GM12878 (cell line): ENCODE results near the gene PPFIA3. TPM values are rescaled to one million over a fixed set of nuclear protein-coding genes. Genes with fewer than 3 reads are reported as not detected.

Experiments
- ATAC-seq: fragments of 200-7000 bp; cut with Tn5 transposase; 3 replicates; pipeline ENCODE4 v1.9.1; 2020; ENCODE audit warnings: mild to moderate bottlenecking, moderate library complexity
- BruUV-seq: library from RNA; stranded (reverse); fragments of 400-500 nt; replicated peaks from 2 replicates; lab custom pipeline; 2021; lab: Mats Ljungman, UMichigan
- CTCF ChIA-PET: fragments of 300-600 bp; sonication (Branson Sonifier 250); formaldehyde crosslinking; extraction: SDS; loops from one replicate; lab custom pipeline; 2021; ENCODE audit warnings: inconsistent platforms; lab: Yijun Ruan, JAX
- POLR2A ChIA-PET: fragments of 350-600 bp; formaldehyde crosslinking; extraction: SDS; loops from one replicate; lab custom pipeline; 2021; ENCODE audit warnings: inconsistent platforms; lab: Charles Lee
- RAD21 ChIA-PET: fragments of 300-600 bp; sonication (Branson Sonifier 250); formaldehyde crosslinking; loops from one replicate; lab custom pipeline; 2023; ENCODE audit warnings: antibody characterized with exemption; ENCODE audit not compliant: unreplicated experiment; lab: Charles Lee
- SMC1A ChIA-PET: fragments of 300-600 bp; sonication (Branson Sonifier 250); formaldehyde crosslinking; loops from one replicate; lab custom pipeline; 2023; ENCODE audit not compliant: unreplicated experiment, uncharacterized antibody; lab: Charles Lee
- DNase-seq: peaks from one replicate; pipeline ENCODE4 v3.0.0-alpha.2; 2011; ENCODE audit warnings: low read depth, low spot score
- FAIRE-seq: peaks from 3 replicates; lab custom pipeline; 2011; peaks lifted over from hg19 to GRCh38; lab: Jason Lieb, UNC
- H2AFZ ChIP-seq: 2 replicates; pipeline ENCODE4 v1.6.0; 2011; ENCODE audit warnings: low read depth, low read length, control low read depth; ENCODE audit not compliant: control insufficient read depth
- H3K27ac ChIP-seq: 2 replicates; pipeline ENCODE4 v1.5.1; 2011; ENCODE audit warnings: control low read depth; ENCODE audit not compliant: control insufficient read depth, insufficient read depth
- H3K27me3 ChIP-seq, 2 experiments: replicated peaks in 1 of 2; 2 replicates each; pipeline versions ENCODE4 v1.6.0 to v1.6.1; 2011; ENCODE audit warnings: low read length in 1 of 2; ENCODE audit not compliant: control insufficient read depth in 2 of 2, insufficient read depth in 2 of 2
- H3K36me3 ChIP-seq, 2 experiments: 2 replicates each; pipeline ENCODE4 v1.5.1; 2011; ENCODE audit warnings: low read length in 1 of 2; ENCODE audit not compliant: control insufficient read depth in 2 of 2, insufficient read depth in 2 of 2
- H3K4me1 ChIP-seq: 2 replicates; pipeline ENCODE4 v1.6.1; 2011; ENCODE audit warnings: mild to moderate bottlenecking, low read length, moderate library complexity, mixed read lengths; ENCODE audit not compliant: control insufficient read depth, insufficient read depth
- H3K4me2 ChIP-seq: 2 replicates; pipeline ENCODE4 v1.6.0; 2011; ENCODE audit warnings: control low read depth; ENCODE audit not compliant: control insufficient read depth, insufficient read depth
- H3K4me3 ChIP-seq: fragments of 200-600 bp; sonication (generic); 2 replicates; pipeline ENCODE4 v1.5.1; 2016
- H3K79me2 ChIP-seq: 2 replicates; pipeline ENCODE4 v1.6.0; 2011; ENCODE audit warnings: low read length; ENCODE audit not compliant: control insufficient read depth, insufficient read depth
- H3K9ac ChIP-seq: 2 replicates; pipeline ENCODE4 v1.8.0; 2011; ENCODE audit warnings: low read length, control low read depth, mixed read lengths; ENCODE audit not compliant: control insufficient read depth, insufficient read depth
- H3K9me3 ChIP-seq: replicated peaks from 3 replicates; pipeline ENCODE4 v1.5.1; 2011; ENCODE audit warnings: mild to moderate bottlenecking, low read length; ENCODE audit not compliant: control insufficient read depth, insufficient read depth
- H4K20me1 ChIP-seq: 2 replicates; pipeline ENCODE4 v1.6.0; 2011; ENCODE audit not compliant: control insufficient read depth, insufficient read depth
- ATF3 ChIP-seq: IDR thresholded peaks from 2 replicates; pipeline ENCODE4 v1.6.1; 2011; ENCODE audit warnings: low read depth, mild to moderate bottlenecking, low read length, moderate library complexity, borderline replicate concordance; ENCODE audit errors: extremely low read depth
- BACH1 ChIP-seq: fragments of 450-650 bp; IDR thresholded peaks from 2 replicates; pipeline ENCODE4 v1.6.1; 2017; ENCODE audit warnings: mild to moderate bottlenecking, borderline replicate concordance
- IKZF1 ChIP-seq: fragments of 450-650 bp; conservative IDR thresholded peaks from 2 replicates; pipeline ENCODE4 v1.6.1; 2017; ENCODE audit warnings: antibody characterized with exemption, mild to moderate bottlenecking
- LARP7 ChIP-seq: fragments of 450-650 bp; IDR thresholded peaks from 2 replicates; pipeline ENCODE4 v1.6.1; 2017; ENCODE audit warnings: mild to moderate bottlenecking
- PAX5 ChIP-seq: IDR thresholded peaks from 2 replicates; pipeline ENCODE4 v1.6.1; 2011; ENCODE audit warnings: low read depth, low read length, borderline replicate concordance
- POLR2A ChIP-seq: IDR thresholded peaks from 2 replicates; pipeline ENCODE4 v1.6.1; 2011; ENCODE audit warnings: low read depth, mild to moderate bottlenecking, low read length
- RAD21 ChIP-seq: IDR thresholded peaks from 2 replicates; pipeline ENCODE4 v1.6.1; 2011; ENCODE audit warnings: mild to moderate bottlenecking, low read depth, low read length, moderate library complexity; ENCODE audit not compliant: insufficient read depth
- RUNX3 ChIP-seq: IDR thresholded peaks from 2 replicates; pipeline ENCODE4 v1.6.1; 2012; ENCODE audit warnings: low read length, inconsistent platforms
- SIN3A ChIP-seq: IDR thresholded peaks from 2 replicates; pipeline ENCODE4 v1.6.1; 2012; ENCODE audit warnings: low read depth, low read length, improper control_type of control experiment
- SMARCA5 ChIP-seq: fragments of 450-650 bp; IDR thresholded peaks from 2 replicates; pipeline ENCODE4 v1.6.1; 2017; ENCODE audit warnings: mild to moderate bottlenecking
- SMC3 ChIP-seq: IDR thresholded peaks from 2 replicates; pipeline ENCODE4 v1.6.1; 2011; ENCODE audit warnings: low read length, improper control_type of control experiment, borderline replicate concordance
- STAT1 ChIP-seq: fragments of 450-650 bp; conservative IDR thresholded peaks from 2 replicates; pipeline ENCODE4 v1.6.1; 2014; ENCODE audit warnings: antibody characterized with exemption, mild to moderate bottlenecking
- TAF1 ChIP-seq: IDR thresholded peaks from 2 replicates; pipeline ENCODE4 v1.6.1; 2011; ENCODE audit warnings: mild to moderate bottlenecking, low read depth, low read length, borderline replicate concordance
- TARDBP ChIP-seq: IDR thresholded peaks from 2 replicates; pipeline ENCODE4 v1.6.1; 2016; ENCODE audit warnings: borderline replicate concordance
- WRNIP1 ChIP-seq: IDR thresholded peaks from 2 replicates; pipeline ENCODE4 v1.6.1; 2011; ENCODE audit warnings: low read depth, low read length, improper control_type of control experiment, borderline replicate concordance
- ZBED1 ChIP-seq: IDR thresholded peaks from 2 replicates; pipeline ENCODE4 v1.6.1; 2016; ENCODE audit warnings: borderline replicate concordance
- WGBS: methylation state at CpG from one replicate; pipeline ENCODE4 v1.1.6; 2016; ENCODE audit warnings: low lambda C conversion rate; ENCODE audit not compliant: insufficient replicate concordance, insufficient coverage; ENCODE audit errors: missing lambda C conversion rate; 5-methylcytosine and 5-hydroxymethylcytosine counted together
- in situ Hi-C: fragments of 300-500 bp; cut with MboI; formaldehyde crosslinking; loops from 9 replicates; pipeline ENCODE4 v1.14.3; 2018; ENCODE audit warnings: mixed read lengths
- intact Hi-C: fragments of 100-400 bp; cut with micrococcal nuclease; formaldehyde crosslinking; loops from one replicate; pipeline ENCODE4 v1.14.2; 2022; ENCODE audit not compliant: unreplicated experiment
- polyA plus RNA-seq, 11 experiments: library from polyadenylated mRNA; depleted of rRNA in 4 of 11; unstranded in 6 of 11; stranded (reverse) in 5 of 11; fragments of >200 nt; fragmentation: Nextera tagmentation in 4 of 11; fragmentation: Illumina TruSeq in 1 of 11; extraction: Ambion mirVana in 4 of 11; extraction: Trizol in 1 of 11; gene quantifications; 1 replicate in 1 of 11; 2 replicates in 10 of 11; pipeline versions ENCODE4 v1.2.1 to v1.2.3, GENCODE V29; 2011 to 2016; ENCODE audit warnings: inconsistent platforms in 2 of 11, missing spikeins in 2 of 11, low read depth in 1 of 11
- total RNA-seq, 4 experiments: library from RNA; depleted of rRNA in 3 of 4; stranded (reverse); fragments of >200 nt in 3 of 4; fragmentation: Illumina TruSeq in 1 of 4; extraction: Trizol in 1 of 4; gene quantifications; 2 replicates each; pipeline versions ENCODE4 v1.2.1 to v1.2.3, GENCODE V29; 2013 to 2021

The PPFIA3 gene
- total and polyA plus RNA-seq, 10 of the 15 experiments (the other 5 are each of a cell fraction or from before 2014, with no cell fraction given): 0.11 to 1.7 (median 0.73) TPM; not detected in 3

GRCh38 chr19:49107625-49108459 lies 11.5 kb upstream of the PPFIA3 start:
- Histone ChIP-seq H3K9me3 (no peaks in the 10 kb centered on the region), H3K9ac (no peak overlapping the region), H3K4me1 (no peaks in the 10 kb centered on the region), H3K79me2 (no peaks in the 10 kb centered on the region), H3K27me3 (no peaks in the 10 kb centered on the region), H2AFZ (no peak overlapping the region), H3K27ac (no peak overlapping the region), H4K20me1 (no peaks in the 10 kb centered on the region), H3K36me3 (peaks cover 7 to 41% of the 10 kb centered on the region in 2 experiments), H3K4me2 (no peak overlapping the region), H3K4me3 (no peak overlapping the region)
- 0 out of 2 replicates have a peak, but pooled peaks have one; percentile 18 for TF ChIP-seq IKZF1
- TF ChIP-seq POLR2A: peak; percentile 44; the same call in 1 of the 2 replicates
- TF ChIP-seq WRNIP1: no peak
- no peak for TF ChIP-seq ATF3
- no peak for TF ChIP-seq STAT1
- RAD21 ChIA-PET: no interaction called here
- no peak for DNase-seq
- intact Hi-C loops: no loop called here
- CTCF ChIA-PET: interaction anchor here (1.0 kb wide), 1 partner anchor 91 kb away, joined by 3 read pairs; no protein-coding TSS in a partner anchor
- in situ Hi-C loops: no loop called here
- SMC1A ChIA-PET: no interaction called here
- POLR2A ChIA-PET: no interaction called here
- WGBS: 92% methylated on average over 78 of the region's 93 CpGs
- no peak for FAIRE-seq
- BruUV-seq: no TSS peak
- no peak for ATAC-seq

- no peaks in the 10 kb centered on the region for H3K27me3 ChIP-seq
- no peaks in the 10 kb centered on the region for H3K9me3 ChIP-seq
- H3K27ac ChIP-seq: no peak overlapping the region
- H3K4me1 ChIP-seq: peaks cover 4% of the 10 kb centered on the region
- SMC1A ChIA-PET: no interaction called here
- no peak overlapping the region for H3K9ac ChIP-seq
- in situ Hi-C loops: no loop called here
- no peak overlapping the region for H3K4me3 ChIP-seq
- POLR2A ChIA-PET: interaction anchor here (0.7 kb wide), 1 partner anchor 341 kb away, joined by 8 read pairs; no protein-coding TSS in a partner anchor
- RAD21 ChIA-PET: no interaction called here
- intact Hi-C loops: no loop called here
- ATAC-seq: no peak
- 99% methylated on average over 5 of the region's 5 CpGs for WGBS
- FAIRE-seq: no peak
- no peak overlapping the region for H2AFZ ChIP-seq
- DNase-seq: no peak
- no TSS peak for BruUV-seq
- H3K36me3 ChIP-seq: peaks cover 7 to 37% of the 10 kb centered on the region in 2 experiments
- H3K4me2 ChIP-seq: no peak overlapping the region
- no peaks in the 10 kb centered on the region for H4K20me1 ChIP-seq
- no peaks in the 10 kb centered on the region for H3K79me2 ChIP-seq
- CTCF ChIA-PET: interaction anchor here (1.0 to 1.7 kb wide), 3 partner anchors 11 to 90 kb away, joined by 3 to 9 read pairs (median 3); no protein-coding TSS in a partner anchor
- TF ChIP-seq SMC3 (no peak), LARP7 (no peak), BACH1 (no peak), TAF1 (no peak), TARDBP (no peak), ZBED1 (no peak), PAX5 (no peak), POLR2A (peak; percentile 54), SIN3A (no peak), SMARCA5 (no peak), RUNX3 (no peak), RAD21 (no peak)
These were observed 10.3 kb upstream of the PPFIA3 start for GRCh38 chr19:49109051-49109450.
